HL-60 (cell line): Measurements from ENCODE around the gene REEP1.

ENCODE experiments used
- CTCF ChIP-seq: IDR thresholded peaks from one replicate; pipeline ENCODE4 v1.5.1; 2011; ENCODE audit warnings: low read length, control low read depth, inconsistent platforms; ENCODE audit not compliant: insufficient read depth
- GABPA ChIP-seq: IDR thresholded peaks from 2 replicates; pipeline ENCODE4 v1.6.1; 2012; ENCODE audit warnings: low read depth
- POLR2AphosphoS5 ChIP-seq: IDR thresholded peaks from 2 replicates; pipeline ENCODE4 v1.6.1; 2012; ENCODE audit warnings: low read depth
- REST ChIP-seq: IDR thresholded peaks from 2 replicates; pipeline ENCODE4 v1.6.1; 2012; ENCODE audit warnings: low read depth; ENCODE audit not compliant: insufficient replicate concordance
- SPI1 ChIP-seq: IDR thresholded peaks from 2 replicates; pipeline ENCODE4 v1.6.1; 2012; ENCODE audit warnings: low read depth, mild to moderate bottlenecking, borderline replicate concordance

- no peak for TF ChIP-seq CTCF
- TF ChIP-seq GABPA, result no peak
- no peak for TF ChIP-seq POLR2AphosphoS5
- TF ChIP-seq REST, result no peak
- TF ChIP-seq SPI1, result no peak
Observed at GRCh38 chr2:86360776-86361175, 23.4 kb upstream of the REEP1 start.
